Hepatocyte (in vitro differentiated cells): ENCODE measurements around the gene SNRNP200. TPM values are rescaled to one million over a fixed set of nuclear protein-coding genes. Genes with fewer than 3 reads are reported as not detected.

Experiments
- DNase-seq: peaks from one replicate; pipeline ENCODE4 v3.0.0-alpha.2; 2016; ENCODE audit warnings: low spot score
- H2AFZ ChIP-seq: fragments of 200-600 bp; sonication (generic); 2 replicates; pipeline ENCODE4 v1.6.0; 2016; ENCODE audit warnings: antibody characterized with exemption, mild to moderate bottlenecking
- H3K27ac ChIP-seq: fragments of 200-600 bp; sonication (generic); 2 replicates; pipeline ENCODE4 v1.5.1; 2016; ENCODE audit warnings: mild to moderate bottlenecking
- H3K27me3 ChIP-seq: fragments of 200-600 bp; sonication (generic); 2 replicates; pipeline ENCODE4 v1.6.1; 2016
- H3K36me3 ChIP-seq: fragments of 200-600 bp; sonication (generic); replicated peaks from 2 replicates; pipeline ENCODE4 v1.5.1; 2016; ENCODE audit warnings: low read depth; ENCODE audit not compliant: insufficient read depth
- H3K4me1 ChIP-seq: fragments of 200-600 bp; sonication (generic); 2 replicates; pipeline ENCODE4 v1.5.1; 2016; ENCODE audit warnings: mild to moderate bottlenecking, moderate library complexity; ENCODE audit not compliant: insufficient read depth
- H3K4me2 ChIP-seq: fragments of 200-600 bp; sonication (generic); 2 replicates; pipeline ENCODE4 v1.6.0; 2016
- H3K4me3 ChIP-seq: fragments of 200-600 bp; sonication (generic); 2 replicates; pipeline ENCODE4 v1.5.1; 2016; ENCODE audit warnings: mild to moderate bottlenecking
- H3K79me2 ChIP-seq: fragments of 200-600 bp; sonication (generic); 2 replicates; pipeline ENCODE4 v1.6.0; 2017; ENCODE audit warnings: mild to moderate bottlenecking
- H3K9me2 ChIP-seq: fragments of 200-600 bp; sonication (generic); replicated peaks from 2 replicates; pipeline ENCODE4 v1.6.0; 2017; ENCODE audit warnings: mild to moderate bottlenecking; ENCODE audit not compliant: insufficient read depth
- H3K9me3 ChIP-seq: fragments of 200-600 bp; sonication (generic); 2 replicates; pipeline ENCODE4 v1.5.1; 2016; ENCODE audit warnings: low read depth, mild to moderate bottlenecking
- H4K20me1 ChIP-seq: fragments of 200-600 bp; sonication (generic); 2 replicates; pipeline ENCODE4 v1.6.0; 2016; ENCODE audit warnings: mild to moderate bottlenecking; ENCODE audit not compliant: insufficient read depth, poor library complexity, severe bottlenecking
- CTCF ChIP-seq: fragments of 200-600 bp; sonication (generic); IDR thresholded peaks from 2 replicates; pipeline ENCODE4 v1.5.1; 2016; ENCODE audit warnings: antibody characterized with exemption, mild to moderate bottlenecking; ENCODE audit not compliant: poor library complexity
- EZH2 ChIP-seq: fragments of 200-600 bp; sonication (generic); IDR thresholded peaks from 2 replicates; pipeline ENCODE4 v1.6.1; 2016; ENCODE audit warnings: antibody characterized with exemption, mild to moderate bottlenecking, borderline replicate concordance
- EZH2phosphoT487 ChIP-seq: fragments of 200-600 bp; sonication (generic); IDR thresholded peaks from one replicate; pipeline ENCODE4 v1.6.1; 2018; ENCODE audit warnings: antibody characterized with exemption, mild to moderate bottlenecking, low read depth, moderate library complexity; ENCODE audit not compliant: unreplicated experiment, severe bottlenecking
- WGBS: methylation state at CpG from one replicate; pipeline ENCODE4 v1.1.6; 2016; ENCODE audit warnings: low lambda C conversion rate; ENCODE audit errors: missing lambda C conversion rate; 5-methylcytosine and 5-hydroxymethylcytosine counted together
- polyA plus RNA-seq: library from polyadenylated mRNA; unstranded; fragments of >200 nt; fragmentation: Nextera tagmentation; extraction: Ambion mirVana; gene quantifications from 2 replicates; pipeline ENCODE4 v1.2.1, GENCODE V29; 2016
- total RNA-seq: library from RNA; depleted of rRNA; stranded (reverse); fragments of >200 nt; gene quantifications from 2 replicates; pipeline ENCODE4 v1.2.3, GENCODE V29; 2014

Gene SNRNP200
- total and polyA plus RNA-seq, 2 experiments from 2014 or later = 59.8 to 60.9 TPM

- H3K27ac ChIP-seq = no peak overlapping the region
Measured at GRCh38 chr2:96245609-96246390, 59.5 kb downstream of the SNRNP200 start.

GRCh38 chr2:96243843-96244242 is 61.5 kb downstream of the SNRNP200 start:
- H3K27me3 ChIP-seq = no peaks in the 10 kb centered on the region
- H3K79me2 ChIP-seq = no peaks in the 10 kb centered on the region
- no peak overlapping the region for H2AFZ ChIP-seq
- DNase-seq = no peak
- no peak for TF ChIP-seq EZH2
- TF ChIP-seq EZH2phosphoT487 = no peak
- no peak for TF ChIP-seq CTCF
- H4K20me1 ChIP-seq = no peaks in the 10 kb centered on the region
- H3K36me3 ChIP-seq = no peaks in the 10 kb centered on the region
- H3K9me2 ChIP-seq = no peaks in the 10 kb centered on the region
- H3K27ac ChIP-seq = no peak overlapping the region
- H3K4me2 ChIP-seq = no peak overlapping the region
- no peaks in the 10 kb centered on the region for H3K9me3 ChIP-seq
- no peak overlapping the region for H3K4me3 ChIP-seq
- WGBS = 91% methylated on average over 5 of the region's 5 CpGs
- no peaks in the 10 kb centered on the region for H3K4me1 ChIP-seq

More at GRCh38 chr2:96245609-96246390, 59.5 kb downstream of the SNRNP200 start:
- H4K20me1 ChIP-seq = no peaks in the 10 kb centered on the region
- no peak overlapping the region for H2AFZ ChIP-seq
- H3K79me2 ChIP-seq = no peaks in the 10 kb centered on the region
- H3K36me3 ChIP-seq = no peaks in the 10 kb centered on the region
- no peaks in the 10 kb centered on the region for H3K27me3 ChIP-seq
- TF ChIP-seq EZH2 (no peak), CTCF (no peak), EZH2phosphoT487 (no peak)
- no peaks in the 10 kb centered on the region for H3K4me1 ChIP-seq
- H3K9me2 ChIP-seq = no peaks in the 10 kb centered on the region
- DNase-seq = no peak
- no peaks in the 10 kb centered on the region for H3K9me3 ChIP-seq
- H3K4me3 ChIP-seq = no peak overlapping the region
- 96% methylated on average over 8 of the region's 8 CpGs for WGBS
- H3K4me2 ChIP-seq = no peak overlapping the region

- Histone ChIP-seq H3K27me3 (no peaks in the 10 kb centered on the region), H3K9me2 (no peaks in the 10 kb centered on the region), H3K4me3 (no peak overlapping the region), H3K36me3 (no peaks in the 10 kb centered on the region), H3K79me2 (no peaks in the 10 kb centered on the region), H2AFZ (no peak overlapping the region), H3K27ac (no peak overlapping the region), H3K4me1 (no peaks in the 10 kb centered on the region), H3K4me2 (no peak overlapping the region), H4K20me1 (no peaks in the 10 kb centered on the region), H3K9me3 (no peaks in the 10 kb centered on the region)
- TF ChIP-seq CTCF (no peak), EZH2 (no peak), EZH2phosphoT487 (no peak)
- no peak for DNase-seq
- 92% methylated on average over 5 of the region's 5 CpGs for WGBS
Measured at GRCh38 chr2:96241900-96242611, 63.3 kb downstream of the SNRNP200 start.
